ENCODE data around the gene TRAPPC2L.

- no peak for TF ChIP-seq CTCF (IDR thresholded peaks at IDR 0.05)
- TF ChIP-seq EP300 (IDR thresholded peaks at IDR 0.05), result no peak
- no peak for TF ChIP-seq POLR2AphosphoS5 (IDR thresholded peaks at IDR 0.05)
- TF ChIP-seq POLR2A (IDR thresholded peaks at IDR 0.05), result no peak
These were observed 10.8 kb upstream of the TRAPPC2L start for GRCh38 chr16:88846088-88846487.

All from upper lobe of left lung (tissue), 4 donors.